ENCODE data around the gene GPC6. TPM values are rescaled to one million over a fixed set of nuclear protein-coding genes. Genes with fewer than 3 reads are reported as not detected.

The GPC6 gene
- total and polyA plus RNA-seq, 2 donors (not counting 3 experiments of a cell fraction or from before 2014, with no cell fraction given), result 0.01 TPM; not detected in 1

GRCh38 chr13:94090773-94091480, 864.3 kb downstream of the GPC6 start:
- H3K4me2 ChIP-seq (ENCODE audit: insufficient read depth, low read length), result no peak overlapping the region
- dilution Hi-C loops (cut with MboI; ENCODE audit: extremely low pct_ligation_motif_present, low sequenced_read_pairs), result no loop called here
- DNase-seq (ENCODE audit: low read depth, low spot score) (no peak), FAIRE-seq (no peak)
- no peak overlapping the region for H3K4me3 ChIP-seq (replicated peaks in 1 of 3; ENCODE audit: insufficient read depth in 1 of 3, low read depth in 1 of 3, low read length in 3 of 3)
- no peaks in the 10 kb centered on the region for H4K20me1 ChIP-seq (replicated peaks; ENCODE audit: control insufficient read depth, extremely low read depth, insufficient read depth, low read length)
- H3K27ac ChIP-seq (ENCODE audit: insufficient read depth, low read depth, low read length), result no peak overlapping the region
- ChIA-PET POLR2A (no interaction called here), CTCF (no interaction called here)
- H3K9me1 ChIP-seq (replicated peaks; ENCODE audit: control insufficient read depth, extremely low read depth, insufficient read depth, low read length), result no peaks in the 10 kb centered on the region
- H3K36me3 ChIP-seq (ENCODE audit: control insufficient read depth in 2 of 2, extremely low read depth in 1 of 2, insufficient read depth in 2 of 2, low read length in 2 of 2), result no peaks in the 10 kb centered on the region
- BruUV-seq (replicated peaks), result no TSS peak
- H2AFZ ChIP-seq (ENCODE audit: low read depth, low read length), result no peak overlapping the region
- H3K9ac ChIP-seq (replicated peaks; ENCODE audit: extremely low read depth, insufficient read depth, low read length), result no peak overlapping the region
- H3K79me2 ChIP-seq (ENCODE audit: control insufficient read depth, insufficient read depth, low read length), result no peaks in the 10 kb centered on the region
- no peak for TF ChIP-seq CTCF (IDR thresholded peaks at IDR 0.05; ENCODE audit: extremely low read depth in 1 of 2, insufficient read depth in 1 of 2, low read depth in 1 of 2, low read length in 2 of 2)
- TF ChIP-seq FOS (IDR thresholded peaks at IDR 0.05; ENCODE audit: borderline replicate concordance, insufficient read depth, low read length), result no peak
- no peak for TF ChIP-seq EZH2 (IDR thresholded peaks at IDR 0.05; ENCODE audit: borderline replicate concordance, low read depth, low read length, severe bottlenecking)
- no peak for TF ChIP-seq MYC (IDR thresholded peaks at IDR 0.05; ENCODE audit: low read depth, low read length)
- no peak for TF ChIP-seq JUN (IDR thresholded peaks at IDR 0.05; ENCODE audit: borderline replicate concordance, insufficient read depth, insufficient read length, low read depth)
- TF ChIP-seq POLR2AphosphoS5 (IDR thresholded peaks at IDR 0.05; ENCODE audit: insufficient read depth, low read depth, low read length), result no peak
- no peak for TF ChIP-seq GATA2 (IDR thresholded peaks at IDR 0.05; ENCODE audit: insufficient read depth, insufficient read length, low read depth, low read length)
- TF ChIP-seq MAX (IDR thresholded peaks at IDR 0.05; ENCODE audit: insufficient read depth, insufficient read length), result no peak
- no peak for TF ChIP-seq POLR2A (IDR thresholded peaks at IDR 0.05; ENCODE audit: low read depth, low read length)
- no peaks in the 10 kb centered on the region for H3K27me3 ChIP-seq (ENCODE audit: control insufficient read depth in 2 of 2, insufficient read depth in 2 of 2, low read length in 2 of 2)
- intact Hi-C loops (cut with micrococcal nuclease), result no loop called here
- H3K9me3 ChIP-seq (replicated peaks; ENCODE audit: control insufficient read depth, insufficient read depth, low read length), result no peaks in the 10 kb centered on the region
- no peaks in the 10 kb centered on the region for H3K4me1 ChIP-seq (ENCODE audit: control insufficient read depth, extremely low read depth, insufficient read depth, low read length)

Data from endothelial cell of umbilical vein (primary cell).